GM18505 (cell line): ENCODE data around the gene ZNF213.

Source experiments
- ATAC-seq: cut with Tn5 transposase; IDR thresholded peaks from one replicate; pipeline ENCODE4 v1.9.1; 2021; ENCODE audit not compliant: unreplicated experiment
- POLR2A ChIP-seq: IDR thresholded peaks from 4 replicates; pipeline ENCODE4 v1.6.1; 2011; ENCODE audit warnings: borderline replicate concordance; ENCODE audit not compliant: insufficient read depth, insufficient read length; ENCODE audit errors: extremely low read depth

The ZNF213 gene

DNA sequence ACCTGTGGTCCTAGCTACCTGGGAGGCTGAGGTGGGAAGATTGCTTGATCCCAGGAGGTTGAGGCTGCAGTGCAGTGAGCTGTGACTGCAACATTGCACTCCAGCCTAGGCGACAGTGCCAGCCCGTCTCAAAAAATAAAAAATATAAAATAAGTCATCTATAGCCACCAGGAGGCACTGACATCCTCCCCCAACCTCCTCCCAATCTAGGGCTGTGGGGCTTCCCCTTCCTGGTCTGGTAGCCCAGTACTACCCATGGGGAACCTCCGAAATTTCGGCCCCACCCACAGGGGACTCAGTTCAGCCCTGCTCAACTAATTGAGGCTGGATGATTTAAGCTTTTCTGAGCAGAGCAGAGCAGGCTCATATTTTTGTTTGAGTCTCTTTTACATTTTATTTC, 39.0 kb upstream of the ZNF213 start:
- ATAC-seq = peak; percentile 58
- no peak for TF ChIP-seq POLR2A

DNA sequence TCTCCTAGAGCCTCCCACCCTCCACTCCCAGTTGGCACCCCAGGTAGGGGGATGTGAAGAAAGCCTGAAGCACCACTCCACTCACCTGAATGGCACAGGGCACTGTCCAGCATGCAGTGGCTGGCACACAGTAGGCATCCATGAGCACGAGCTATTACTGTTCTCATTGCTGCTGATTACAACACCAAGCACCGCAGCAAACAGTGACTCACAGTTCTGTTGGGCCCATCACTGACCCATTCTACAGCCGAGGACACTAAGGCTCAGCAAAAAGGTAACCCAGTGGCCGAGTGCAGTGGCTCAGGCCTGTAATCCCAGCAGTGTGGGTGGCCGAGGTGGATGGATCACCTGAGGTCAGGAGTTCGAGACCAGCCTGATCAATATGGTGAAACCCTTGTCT, 38.5 kb upstream of the ZNF213 start:
- ATAC-seq = no peak
- no peak for TF ChIP-seq POLR2A

DNA sequence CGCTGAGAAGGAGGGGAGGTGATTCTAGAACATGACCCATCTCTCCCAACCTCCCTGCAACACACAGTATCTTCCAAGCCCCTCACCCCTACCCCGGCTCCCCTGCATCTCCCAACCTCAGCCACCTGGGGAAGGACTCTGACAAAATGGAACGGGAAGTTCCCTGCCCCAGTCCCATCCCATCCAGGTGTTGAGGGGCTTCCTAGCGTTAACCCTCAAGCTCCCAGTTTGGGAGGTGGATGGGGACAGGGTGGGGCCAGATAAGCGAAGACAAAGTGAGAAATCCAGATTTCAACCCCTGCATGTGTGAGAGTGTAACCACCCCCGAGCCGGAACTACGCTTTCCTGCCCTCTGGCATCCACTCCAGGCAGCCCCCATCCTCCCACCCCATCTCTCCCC, 37.6 kb upstream of the ZNF213 start:
- ATAC-seq = no peak
- no peak for TF ChIP-seq POLR2A

DNA sequence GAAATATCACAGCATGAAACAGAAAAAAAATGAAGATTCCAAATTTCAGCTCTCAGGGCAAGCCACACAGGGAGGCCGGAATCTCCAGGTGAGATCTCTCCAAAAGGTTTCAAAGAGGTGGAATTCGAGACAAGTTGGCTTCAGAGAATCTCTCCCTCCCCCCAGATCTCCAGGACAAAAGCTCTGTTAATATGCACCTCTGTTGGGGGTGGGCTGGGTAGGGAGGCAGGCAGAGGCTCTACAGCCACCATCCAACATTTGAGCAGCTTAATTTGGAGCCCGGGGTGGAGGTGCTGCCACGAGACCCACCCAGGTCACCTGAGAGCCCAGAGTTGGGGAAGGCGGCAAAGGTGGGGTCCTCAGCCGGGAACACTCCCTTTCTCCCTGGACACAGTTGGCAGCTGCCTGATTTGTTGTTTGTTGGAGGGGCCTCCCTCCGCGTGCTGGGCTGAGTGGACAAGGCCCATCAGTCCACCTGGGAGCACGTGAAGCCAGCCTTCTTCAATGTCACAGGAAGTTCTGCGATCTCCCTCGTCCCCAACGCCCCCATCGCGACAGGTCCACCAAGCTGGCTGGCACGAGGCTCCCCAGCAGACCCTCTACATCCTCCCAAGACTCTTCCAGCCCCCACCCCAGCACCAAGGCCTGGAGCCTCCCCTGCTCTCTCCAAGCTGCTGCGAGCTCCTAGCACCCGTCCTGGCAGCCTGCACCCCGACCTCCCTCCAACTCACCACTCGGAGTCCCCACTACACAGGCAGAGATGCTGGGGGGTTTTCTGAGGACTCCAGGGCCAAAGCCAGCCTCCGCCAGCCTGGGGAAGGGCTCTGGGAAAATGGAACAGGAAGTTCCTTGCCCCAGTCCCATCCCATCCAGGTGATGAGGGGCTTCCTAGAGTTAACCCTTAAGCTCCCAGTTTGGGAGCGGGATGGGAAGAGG, 36.1 kb upstream of the ZNF213 start, which contains the start of gene ZSCAN10:
ZSCAN10 (minus strand) TSS at position 836 of the 936 bp plus-strand sequence. CDS start 6,357 bp downstream, outside the sequence.
- ATAC-seq = no peak
- TF ChIP-seq POLR2A = no peak

DNA sequence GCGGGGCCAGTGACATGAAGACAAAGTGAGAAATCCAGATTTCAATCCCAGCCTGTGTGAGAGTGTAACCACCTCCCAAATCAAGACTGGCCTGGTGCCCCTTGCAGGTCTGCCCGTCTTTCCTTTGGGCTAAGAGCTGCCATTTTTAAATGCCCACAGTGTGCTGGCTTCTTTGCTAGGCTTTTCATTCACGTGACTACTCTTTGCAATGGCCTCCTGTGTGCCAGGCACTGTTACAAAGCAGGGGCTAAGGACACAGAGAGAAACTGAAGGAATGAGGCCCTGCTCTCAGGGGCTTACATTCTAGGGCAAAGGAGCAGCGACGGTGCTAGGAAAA, 35.5 kb upstream of the ZNF213 start:
- no peak for TF ChIP-seq POLR2A
- no peak for ATAC-seq

DNA sequence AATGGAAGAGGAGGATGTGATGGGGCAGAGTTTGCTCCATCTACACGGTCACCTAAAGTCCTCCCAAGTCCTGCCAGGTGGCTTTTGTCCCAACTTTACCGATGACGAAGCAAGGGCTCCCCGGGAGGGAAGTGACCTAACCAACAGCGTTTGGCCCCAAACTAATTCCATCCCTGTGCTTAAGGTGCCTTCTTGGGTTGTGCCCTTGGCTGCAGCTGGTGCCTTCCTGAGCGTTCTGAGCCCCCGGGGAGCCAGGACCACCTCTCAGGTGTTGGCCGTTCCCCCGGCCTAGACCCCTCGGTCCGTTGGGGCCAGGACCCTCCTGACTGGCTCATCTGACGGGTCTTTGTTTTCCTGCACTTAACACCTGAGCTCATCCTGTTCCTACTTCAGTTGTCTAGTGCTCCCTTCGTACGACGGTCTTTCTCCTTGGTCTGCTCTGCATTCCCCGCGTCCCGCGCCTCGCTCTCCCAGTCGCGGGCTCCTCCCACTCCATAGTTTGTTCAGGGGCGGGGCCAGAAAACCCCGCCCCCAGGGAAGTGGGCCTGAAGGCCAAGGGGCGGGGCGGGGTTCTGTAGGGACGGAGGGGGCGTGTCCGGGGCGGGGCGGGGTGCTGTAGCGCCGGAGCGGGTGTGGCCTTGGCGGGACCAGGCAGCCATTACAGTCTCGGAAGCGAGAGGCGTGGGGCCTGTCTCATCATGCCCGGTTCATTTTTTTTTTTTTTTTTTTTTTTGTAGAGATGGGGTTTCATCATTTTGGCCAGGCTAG, 34.9 kb upstream of the ZNF213 start:
- ATAC-seq = peak; percentile 69
- peak; percentile 42 for TF ChIP-seq POLR2A

DNA sequence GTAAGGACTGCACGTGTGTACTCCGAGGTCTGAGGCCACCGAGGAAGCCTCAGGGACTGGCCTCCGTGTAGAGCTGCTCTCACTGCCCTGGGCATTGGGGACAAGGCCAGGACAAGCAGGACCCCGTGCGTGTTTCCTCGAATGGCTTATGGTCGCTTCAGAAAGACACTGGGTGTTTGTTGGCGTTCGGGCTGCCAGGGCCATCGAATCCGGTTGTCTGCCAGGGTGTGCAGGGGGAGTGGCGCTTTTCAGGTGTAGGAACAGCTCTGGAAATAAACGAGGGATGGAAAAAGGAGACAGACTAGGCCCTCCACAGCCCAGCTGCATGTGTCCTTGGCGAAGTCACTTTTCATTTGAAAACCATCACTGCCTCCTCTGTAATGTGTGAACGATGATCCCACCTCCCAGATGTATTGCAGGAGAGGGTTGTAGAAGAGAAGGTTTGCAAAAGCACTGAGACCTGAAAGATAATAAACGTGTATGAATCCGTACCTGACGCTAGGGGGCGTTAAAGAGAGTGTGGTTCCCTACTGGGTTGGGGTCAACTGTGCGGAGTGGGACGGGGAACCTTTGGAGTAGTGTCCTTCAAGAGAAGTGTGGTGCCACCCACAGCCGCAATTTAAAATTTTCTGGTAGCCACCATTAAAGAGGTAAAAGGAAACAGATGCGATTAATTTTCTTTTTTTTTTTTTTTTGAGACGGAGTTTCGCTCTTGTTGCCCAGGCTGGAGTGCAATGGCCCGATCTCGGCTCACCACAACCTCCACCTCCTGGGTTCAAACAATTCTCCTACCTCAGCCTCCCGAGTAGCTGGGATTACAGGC, 33.6 kb upstream of the ZNF213 start:
- no peak for ATAC-seq
- no peak for TF ChIP-seq POLR2A

DNA sequence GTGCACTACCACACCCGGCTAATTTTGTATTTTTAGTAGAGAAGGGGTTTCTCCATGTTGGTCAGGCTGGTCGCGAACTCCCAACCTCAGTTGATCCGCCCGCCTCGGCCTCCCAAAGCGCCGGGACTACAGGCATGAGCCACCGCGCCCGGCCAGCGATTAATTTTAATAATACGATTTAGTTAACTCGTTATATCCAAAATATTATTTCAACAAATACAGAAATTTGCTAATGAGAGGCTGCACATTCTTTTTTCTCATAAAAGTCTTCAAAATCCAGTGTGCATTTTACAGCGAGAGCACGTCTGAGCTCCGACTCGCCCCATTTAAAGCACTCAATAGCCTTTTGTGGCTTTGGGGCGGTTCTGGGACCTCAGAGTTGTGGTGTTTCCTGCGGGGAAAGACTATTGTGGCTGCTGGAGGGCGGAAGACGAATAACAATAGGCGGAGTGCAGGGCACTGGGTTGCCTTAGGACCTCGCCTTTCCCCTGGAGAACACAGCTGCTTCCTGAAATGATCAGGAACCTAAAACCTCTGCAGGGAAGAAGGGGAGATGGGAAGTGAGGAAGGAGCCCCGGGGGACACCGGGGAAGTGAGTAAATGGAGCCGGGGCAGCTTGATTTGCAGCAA, 32.9 kb upstream of the ZNF213 start:
- no peak for TF ChIP-seq POLR2A
- ATAC-seq = no peak

DNA sequence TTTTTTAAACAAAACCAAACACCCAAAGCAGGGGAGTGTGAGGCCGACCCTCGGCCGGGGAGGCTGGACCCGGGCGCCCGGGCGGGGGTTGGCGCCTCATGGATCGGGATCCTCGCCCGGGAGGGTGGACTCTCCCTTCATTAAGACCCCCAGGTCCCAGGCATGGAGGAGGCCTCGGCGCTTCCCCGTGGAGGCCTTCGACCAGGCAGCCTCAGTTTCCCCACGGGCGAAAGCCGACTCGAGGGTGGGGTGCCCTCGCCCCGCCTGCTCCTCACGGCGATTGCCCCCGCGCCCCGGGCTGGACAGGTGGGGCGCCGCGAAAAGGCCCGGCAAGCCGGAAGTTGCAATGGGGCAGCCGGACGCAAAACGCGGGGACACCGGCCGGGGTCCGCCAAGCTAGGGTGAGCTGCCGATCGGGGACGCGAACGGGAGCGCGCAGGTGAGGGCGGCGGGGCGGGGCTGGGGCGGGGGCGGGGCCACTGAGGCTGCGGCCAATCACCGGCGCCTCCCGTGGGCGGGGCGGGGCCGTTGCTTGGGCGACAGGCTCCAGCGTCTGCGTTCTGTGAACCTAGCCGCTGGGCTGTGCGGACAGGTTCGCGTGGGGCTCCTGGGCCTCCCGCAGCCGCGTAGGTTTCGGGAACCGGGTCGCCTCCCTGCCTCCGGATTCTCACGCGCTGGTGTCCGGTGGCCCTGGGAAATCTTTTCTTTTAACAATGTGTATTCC, 28.5 kb upstream of the ZNF213 start:
- peak; percentile 86 for ATAC-seq
- peak; percentile 84 for TF ChIP-seq POLR2A

DNA sequence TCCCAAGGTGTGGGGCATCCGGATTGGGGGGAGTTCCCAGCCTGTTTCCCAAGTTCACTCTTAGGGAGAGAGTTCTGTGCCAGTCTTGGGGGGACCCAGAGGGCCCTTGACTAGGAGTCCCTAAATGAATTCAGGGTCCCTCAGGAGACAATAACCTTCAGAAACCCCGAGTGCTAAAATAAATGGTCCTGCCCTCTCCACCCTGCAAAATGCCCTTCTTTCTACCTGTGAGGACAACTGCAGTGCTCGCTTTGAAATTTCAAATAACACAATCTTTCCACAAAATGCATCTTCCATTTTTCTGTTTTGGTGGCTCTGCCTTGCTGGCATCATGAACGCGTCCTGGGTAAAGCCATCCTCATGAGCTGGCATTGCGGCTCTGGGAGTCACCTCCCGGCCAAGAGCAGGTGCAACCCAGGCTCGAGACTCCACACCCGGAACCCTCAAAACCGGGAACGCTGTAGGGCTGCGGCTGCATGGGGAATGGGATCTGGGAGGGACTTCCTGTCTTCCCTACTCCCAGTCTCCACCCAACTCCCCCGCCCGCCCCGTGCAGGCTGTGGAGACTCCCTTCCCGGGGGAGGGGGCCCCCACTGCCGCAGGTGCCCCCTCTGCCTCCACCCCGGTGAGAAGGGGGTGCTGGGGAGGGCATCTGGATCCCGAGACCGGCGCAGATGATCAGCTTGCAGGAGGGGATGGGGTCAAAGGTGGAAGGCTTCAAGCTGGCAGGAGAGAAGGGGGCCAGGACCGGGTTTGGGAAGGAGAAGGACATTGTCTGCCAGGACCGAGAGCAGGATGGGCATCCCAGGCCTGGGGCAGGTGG, 22.6 kb upstream of the ZNF213 start, which contains the start of gene ZNF205:
ZNF205 (plus strand) TSS at position 529 of the 823 bp plus-strand sequence. CDS start 845 bp downstream, outside the sequence.
- peak; percentile 43 for TF ChIP-seq POLR2A
- ATAC-seq = no peak

DNA sequence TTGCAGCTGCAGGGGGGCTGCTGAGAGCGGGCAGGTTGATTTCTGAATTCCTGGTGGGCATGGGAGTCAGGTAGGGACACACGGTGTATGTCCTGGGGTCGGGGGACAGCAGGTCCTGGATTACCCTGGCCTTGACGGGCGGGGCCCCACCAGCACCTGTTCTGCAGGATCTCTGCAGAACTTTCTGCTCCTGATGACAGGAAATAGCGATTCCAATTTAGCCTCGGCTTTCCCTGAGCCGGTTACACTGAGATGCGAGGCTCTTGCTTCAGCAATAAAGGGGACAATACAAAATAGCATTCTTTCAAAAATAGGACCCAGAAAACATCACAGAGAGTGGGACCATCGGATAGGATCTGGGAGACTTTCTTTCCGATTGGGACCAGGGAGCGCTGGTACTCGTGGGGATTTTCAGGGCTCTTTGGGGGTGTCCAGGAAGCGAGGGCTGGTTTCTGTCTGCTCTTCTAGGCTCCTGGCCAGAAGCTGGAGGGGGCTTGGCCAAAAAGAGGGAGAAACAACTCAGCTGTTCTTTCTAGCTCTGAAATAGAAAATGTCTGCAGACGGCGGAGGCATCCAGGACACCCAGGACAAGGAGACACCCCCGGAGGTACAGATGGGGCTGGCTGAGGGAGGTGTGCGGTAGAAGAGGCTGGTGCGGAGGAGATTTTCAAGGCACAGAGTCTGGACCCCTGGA, 21.8 kb upstream of the ZNF213 start:
- ATAC-seq = no peak
- TF ChIP-seq POLR2A = no peak
